ENCODE results near the gene RAB3IP.
"Not testable (repeated sequence)": the region's sequence is repeated elsewhere in the genome, so short reads cannot be mapped to it uniquely, and the experiment has no call there.

Gene RAB3IP

GRCh38 chr12:69834147-69834546, 95.5 kb downstream of the RAB3IP start:
- no peak for DNase-seq (ENCODE audit: extremely low read depth in 1 of 2, low read depth in 1 of 2)

- DNase-seq (ENCODE audit: extremely low read depth in 1 of 2, low read depth in 1 of 2), result no peak
Measured at GRCh38 chr12:69834576-69834975, 95.9 kb downstream of the RAB3IP start.

- no peak for DNase-seq (ENCODE audit: extremely low read depth in 1 of 2, low read depth in 1 of 2)
Measured at GRCh38 chr12:69835081-69835480, 96.4 kb downstream of the RAB3IP start.

GRCh38 chr12:69836015-69836414, 97.4 kb downstream of the RAB3IP start:
- DNase-seq (ENCODE audit: extremely low read depth in 1 of 2, low read depth in 1 of 2), result no peak

GRCh38 chr12:69837191-69837590, 98.5 kb downstream of the RAB3IP start:
- no peak for DNase-seq (ENCODE audit: extremely low read depth in 1 of 2, low read depth in 1 of 2)

- no peak for DNase-seq (ENCODE audit: extremely low read depth in 1 of 2, low read depth in 1 of 2)
Measured at GRCh38 chr12:69837657-69838415, 99.2 kb downstream of the RAB3IP start.

- no peak for DNase-seq (ENCODE audit: extremely low read depth in 1 of 2, low read depth in 1 of 2)
Measured at GRCh38 chr12:69840727-69841126, 102.1 kb downstream of the RAB3IP start.

- DNase-seq (ENCODE audit: extremely low read depth in 1 of 2, low read depth in 1 of 2), result no peak
Measured at GRCh38 chr12:69843608-69844007, 104.9 kb downstream of the RAB3IP start.

GRCh38 chr12:69844416-69844815, 105.8 kb downstream of the RAB3IP start:
- DNase-seq (ENCODE audit: extremely low read depth in 1 of 2, low read depth in 1 of 2), result no peak

GRCh38 chr12:69844836-69845235, 106.2 kb downstream of the RAB3IP start:
- no peak for DNase-seq (ENCODE audit: extremely low read depth in 1 of 2, low read depth in 1 of 2)

- DNase-seq (ENCODE audit: extremely low read depth in 1 of 2, low read depth in 1 of 2), result no peak
Measured at GRCh38 chr12:69846976-69847375, 108.3 kb downstream of the RAB3IP start.

GRCh38 chr12:69851976-69852375, 113.3 kb downstream of the RAB3IP start:
- DNase-seq (ENCODE audit: extremely low read depth in 1 of 2, low read depth in 1 of 2), result no peak

- DNase-seq (ENCODE audit: extremely low read depth in 1 of 2, low read depth in 1 of 2), result not testable (repeated sequence)
Measured at GRCh38 chr12:69853176-69853961, 114.7 kb downstream of the RAB3IP start.

GRCh38 chr12:69866698-69867097, 128.0 kb downstream of the RAB3IP start:
- DNase-seq (ENCODE audit: extremely low read depth in 1 of 2, low read depth in 1 of 2), result no peak

GRCh38 chr12:69868695-69869094, 130.0 kb downstream of the RAB3IP start:
- DNase-seq (ENCODE audit: extremely low read depth in 1 of 2, low read depth in 1 of 2), result no peak

GRCh38 chr12:69872804-69873203, 134.1 kb downstream of the RAB3IP start:
- no peak for DNase-seq (ENCODE audit: extremely low read depth in 1 of 2, low read depth in 1 of 2)

Measured in stimulated activated CD8-positive, alpha-beta memory T cell treated with anti-CD3 and anti-CD28 coated beads, Interleukin-7, amount 100 ng/mL, for 48 hours (primary cell).